HepG2 (cell line): ENCODE measurements around the gene DLX1. TPM values are rescaled to one million over a fixed set of nuclear protein-coding genes. Genes with fewer than 3 reads are reported as not detected.

Experiments used
- CBFB ChIP-seq: sonication (generic); formaldehyde crosslinking; IDR thresholded peaks from 2 replicates; pipeline ENCODE4 v1.4.0; 2020; ENCODE audit warnings: missing genetic modification reagents
- CBX1 ChIP-seq: IDR thresholded peaks from one replicate; pipeline ENCODE4 v1.6.1; 2016; ENCODE audit warnings: antibody characterized with exemption, low read depth
- HES4 ChIP-seq: sonication (generic); formaldehyde crosslinking; IDR thresholded peaks from 2 replicates; pipeline ENCODE4 v1.9.0; 2021; ENCODE audit warnings: mild to moderate bottlenecking, missing genetic modification reagents, borderline replicate concordance
- HNF4G ChIP-seq, 2 experiments: sonication (generic) in 1 of 2; formaldehyde crosslinking in 1 of 2; IDR thresholded peaks; 2 replicates each; pipeline versions ENCODE4 v1.4.0 to v1.6.1; 2011 to 2020; ENCODE audit warnings: borderline replicate concordance in 2 of 2, low read depth in 2 of 2, mild to moderate bottlenecking in 2 of 2, low read length in 1 of 2, missing genetic modification reagents in 1 of 2, moderate library complexity in 1 of 2
- HOXA9 ChIP-seq: sonication (generic); formaldehyde crosslinking; IDR thresholded peaks from 2 replicates; pipeline ENCODE4 v1.8.1; 2022; ENCODE audit warnings: missing genetic modification reagents, mild to moderate bottlenecking, moderate library complexity, borderline replicate concordance
- KLF11 ChIP-seq: IDR thresholded peaks from 2 replicates; pipeline ENCODE4 v1.6.1; 2016; ENCODE audit warnings: missing compliant biosample characterization
- KMT2A ChIP-seq: sonication (generic); formaldehyde crosslinking; IDR thresholded peaks from 2 replicates; pipeline ENCODE4 v1.4.0; 2020; ENCODE audit warnings: missing genetic modification reagents
- MAF1 ChIP-seq: sonication (generic); formaldehyde crosslinking; IDR thresholded peaks from 2 replicates; pipeline ENCODE4 v1.5.0; 2020; ENCODE audit warnings: missing genetic modification reagents, borderline replicate concordance
- MED13 ChIP-seq: sonication (generic); formaldehyde crosslinking; IDR thresholded peaks from 2 replicates; pipeline ENCODE4 v1.5.0; 2020; ENCODE audit warnings: missing genetic modification reagents
- MYNN ChIP-seq: sonication (generic); formaldehyde crosslinking; IDR thresholded peaks from 2 replicates; pipeline ENCODE4 v1.4.0; 2020; ENCODE audit warnings: mild to moderate bottlenecking, low read depth, missing genetic modification reagents
- NFKB2 ChIP-seq: sonication (generic); formaldehyde crosslinking; IDR thresholded peaks from 2 replicates; pipeline ENCODE4 v1.4.0; 2020; ENCODE audit warnings: missing genetic modification reagents, borderline replicate concordance
- NRL ChIP-seq: sonication (generic); formaldehyde crosslinking; IDR thresholded peaks from 2 replicates; pipeline ENCODE4 v1.5.0; 2020; ENCODE audit warnings: missing genetic modification reagents, mild to moderate bottlenecking, moderate library complexity, borderline replicate concordance
- SP2 ChIP-seq: sonication (generic); formaldehyde crosslinking; IDR thresholded peaks from 2 replicates; pipeline ENCODE4 v1.5.1; 2020; ENCODE audit warnings: mild to moderate bottlenecking, missing genetic modification reagents
- STAG1 ChIP-seq: sonication (generic); formaldehyde crosslinking; IDR thresholded peaks from 2 replicates; pipeline ENCODE4 v1.4.0; 2020; ENCODE audit warnings: missing genetic modification reagents
- TARDBP ChIP-seq: sonication (generic); formaldehyde crosslinking; IDR thresholded peaks from 2 replicates; pipeline ENCODE4 v1.8.0; 2022; ENCODE audit warnings: mild to moderate bottlenecking, missing genetic modification reagents
- ZIK1 ChIP-seq: sonication (generic); formaldehyde crosslinking; IDR thresholded peaks from 2 replicates; pipeline ENCODE4 v1.5.0; 2020; ENCODE audit warnings: mild to moderate bottlenecking, low read depth, missing genetic modification reagents, borderline replicate concordance
- polyA plus RNA-seq, 8 experiments: library from polyadenylated mRNA; depleted of rRNA in 3 of 8; stranded (reverse) in 7 of 8; unstranded in 1 of 8; fragments of >200 nt; fragmentation: Illumina TruSeq in 4 of 8; extraction: Trizol in 4 of 8; gene quantifications; 2 replicates each; pipeline versions ENCODE4 v1.2.1 to v1.2.3, GENCODE V29; 2011 to 2016; ENCODE audit warnings: low read depth in 4 of 8, missing spikeins in 1 of 8, mixed read lengths in 1 of 8; ENCODE audit not compliant: insufficient read depth in 1 of 8
- total RNA-seq, 5 experiments: library from RNA; depleted of rRNA; stranded (reverse); fragments of >200 nt; fragmentation: Illumina TruSeq; extraction: Trizol; gene quantifications; 2 replicates each; pipeline ENCODE4 v1.2.3, GENCODE V29; 2016; ENCODE audit warnings: low read depth in 1 of 5
- TF ChIP-seq, protein P1 (sequence below): IDR thresholded peaks from 2 replicates; pipeline ENCODE4 v1.6.1; 2018; ENCODE audit warnings: missing genetic modification reagents, mild to moderate bottlenecking, missing compliant biosample characterization
- TF ChIP-seq, protein P2 (sequence below): sonication (generic); formaldehyde crosslinking; conservative IDR thresholded peaks from 2 replicates; pipeline ENCODE4 v1.4.0; 2020; ENCODE audit warnings: missing genetic modification reagents
- TF ChIP-seq, protein P3 (sequence below): sonication (generic); IDR thresholded peaks from 2 replicates; pipeline ENCODE4 v1.6.1; 2016; ENCODE audit warnings: low read depth, borderline replicate concordance
- TF ChIP-seq, protein P4 (sequence below): sonication (generic); formaldehyde crosslinking; IDR thresholded peaks from 2 replicates; pipeline ENCODE4; 2020; ENCODE audit warnings: missing genetic modification reagents, mild to moderate bottlenecking, borderline replicate concordance

DLX1 gene
- total and polyA plus RNA-seq, 2 of the 13 experiments (the other 11 are each of a cell fraction or from before 2014, with no cell fraction given), result 0.18 to 0.86 TPM

DNA sequence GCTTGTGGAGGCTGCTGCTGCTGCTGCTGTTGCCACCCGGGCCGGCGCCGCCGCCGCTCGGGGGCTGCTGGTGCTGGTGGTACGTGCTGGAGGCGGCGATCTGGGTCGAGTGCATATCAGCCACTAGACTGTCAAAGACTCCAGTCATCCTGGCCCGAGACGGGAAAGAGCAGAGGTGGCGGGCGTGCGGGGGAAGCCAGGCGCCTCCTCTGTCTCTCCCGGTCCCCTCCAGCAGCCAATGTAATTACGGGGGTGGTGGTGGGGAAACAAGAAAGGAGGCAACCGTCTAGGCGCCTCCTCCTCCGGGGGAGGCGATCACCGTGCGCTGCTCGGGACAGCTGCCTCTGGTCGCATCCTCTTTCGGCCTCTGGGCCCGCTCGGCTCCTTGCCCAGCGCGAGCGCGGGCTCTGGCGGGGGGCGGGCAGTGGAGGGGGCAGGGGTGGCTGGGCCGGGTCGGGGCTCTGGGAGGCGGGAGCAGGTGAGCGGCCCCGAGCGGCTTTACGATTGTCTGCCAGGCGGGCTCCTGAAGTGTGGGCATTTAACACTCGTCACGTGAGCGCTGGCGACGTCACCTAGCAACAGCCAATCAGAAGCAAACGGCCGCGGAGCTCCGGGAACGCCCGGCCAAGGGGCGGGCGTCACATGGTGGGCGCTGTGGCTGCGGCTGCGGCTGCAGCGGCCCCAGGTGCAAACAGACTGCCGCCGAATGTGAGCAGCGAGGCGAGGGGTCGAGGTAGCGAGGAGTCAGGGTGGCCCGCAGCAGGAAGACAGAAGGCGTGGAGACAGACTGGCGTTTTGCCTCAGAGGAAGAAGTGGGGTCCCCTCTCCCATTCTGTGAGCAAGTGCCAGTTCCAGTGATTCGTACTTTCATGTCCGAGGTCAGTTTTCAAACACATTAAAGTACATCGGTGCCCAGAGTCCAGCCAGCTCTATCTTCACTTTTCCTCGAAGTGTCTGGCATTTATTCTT, 17.4 kb downstream of the DLX1 start, which contains the start of gene DLX2 (continued):
- TF ChIP-seq STAG1 (CRISPR knock-in tag) (peak; percentile 48), NFKB2 (CRISPR knock-in tag) (peak; percentile 98), TARDBP (CRISPR knock-in tag) (peak; percentile 29; the same call in 1 of the 2 replicates), HOXA9 (CRISPR knock-in tag) (peak; percentile 42; the same call in 1 of the 2 replicates), KLF11 (CRISPR knock-in tag) (no peak), NRL (CRISPR knock-in tag) (peak; percentile 84; the same call in 1 of the 2 replicates), CBX1 (no peak), KMT2A (CRISPR knock-in tag) (peak; percentile 77; the same call in 1 of the 2 replicates), ZIK1 (peak; percentile 18; the same call in 1 of the 2 replicates), MAF1 (CRISPR knock-in tag) (peak; percentile 73; the same call in 1 of the 2 replicates), HES4 (CRISPR knock-in tag) (peak; percentile 96), MYNN (CRISPR knock-in tag) (0 out of 2 replicates have a peak, but pooled peaks have one; percentile 58), CBFB (peak; percentile 83; the same call in 1 of the 2 replicates), MED13 (peak; percentile 62; the same call in 1 of the 2 replicates), SP2 (CRISPR knock-in tag) (no peak), HNF4G (IDR thresholded peaks at IDR 0.05; ENCODE audit: borderline replicate concordance, low read depth, low read length) (no peak; the same call in 1 of the 2 replicates), HNF4G (CRISPR knock-in tag; IDR thresholded peaks at IDR 0.05; ENCODE audit: borderline replicate concordance, low read depth) (0 out of 2 replicates have a peak, but pooled peaks have one; percentile 23)
- TF ChIP-seq, protein P1, sequence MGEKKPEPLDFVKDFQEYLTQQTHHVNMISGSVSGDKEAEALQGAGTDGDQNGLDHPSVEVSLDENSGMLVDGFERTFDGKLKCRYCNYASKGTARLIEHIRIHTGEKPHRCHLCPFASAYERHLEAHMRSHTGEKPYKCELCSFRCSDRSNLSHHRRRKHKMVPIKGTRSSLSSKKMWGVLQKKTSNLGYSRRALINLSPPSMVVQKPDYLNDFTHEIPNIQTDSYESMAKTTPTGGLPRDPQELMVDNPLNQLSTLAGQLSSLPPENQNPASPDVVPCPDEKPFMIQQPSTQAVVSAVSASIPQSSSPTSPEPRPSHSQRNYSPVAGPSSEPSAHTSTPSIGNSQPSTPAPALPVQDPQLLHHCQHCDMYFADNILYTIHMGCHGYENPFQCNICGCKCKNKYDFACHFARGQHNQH, result peak; percentile 55
- TF ChIP-seq, protein P2, sequence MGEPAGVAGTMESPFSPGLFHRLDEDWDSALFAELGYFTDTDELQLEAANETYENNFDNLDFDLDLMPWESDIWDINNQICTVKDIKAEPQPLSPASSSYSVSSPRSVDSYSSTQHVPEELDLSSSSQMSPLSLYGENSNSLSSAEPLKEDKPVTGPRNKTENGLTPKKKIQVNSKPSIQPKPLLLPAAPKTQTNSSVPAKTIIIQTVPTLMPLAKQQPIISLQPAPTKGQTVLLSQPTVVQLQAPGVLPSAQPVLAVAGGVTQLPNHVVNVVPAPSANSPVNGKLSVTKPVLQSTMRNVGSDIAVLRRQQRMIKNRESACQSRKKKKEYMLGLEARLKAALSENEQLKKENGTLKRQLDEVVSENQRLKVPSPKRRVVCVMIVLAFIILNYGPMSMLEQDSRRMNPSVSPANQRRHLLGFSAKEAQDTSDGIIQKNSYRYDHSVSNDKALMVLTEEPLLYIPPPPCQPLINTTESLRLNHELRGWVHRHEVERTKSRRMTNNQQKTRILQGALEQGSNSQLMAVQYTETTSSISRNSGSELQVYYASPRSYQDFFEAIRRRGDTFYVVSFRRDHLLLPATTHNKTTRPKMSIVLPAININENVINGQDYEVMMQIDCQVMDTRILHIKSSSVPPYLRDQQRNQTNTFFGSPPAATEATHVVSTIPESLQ (CRISPR knock-in tag), result no peak
- TF ChIP-seq, protein P3, sequence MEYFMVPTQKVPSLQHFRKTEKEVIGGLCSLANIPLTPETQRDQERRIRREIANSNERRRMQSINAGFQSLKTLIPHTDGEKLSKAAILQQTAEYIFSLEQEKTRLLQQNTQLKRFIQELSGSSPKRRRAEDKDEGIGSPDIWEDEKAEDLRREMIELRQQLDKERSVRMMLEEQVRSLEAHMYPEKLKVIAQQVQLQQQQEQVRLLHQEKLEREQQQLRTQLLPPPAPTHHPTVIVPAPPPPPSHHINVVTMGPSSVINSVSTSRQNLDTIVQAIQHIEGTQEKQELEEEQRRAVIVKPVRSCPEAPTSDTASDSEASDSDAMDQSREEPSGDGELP, result peak; percentile 41; the same call in 1 of the 2 replicates
- TF ChIP-seq, protein P4, sequence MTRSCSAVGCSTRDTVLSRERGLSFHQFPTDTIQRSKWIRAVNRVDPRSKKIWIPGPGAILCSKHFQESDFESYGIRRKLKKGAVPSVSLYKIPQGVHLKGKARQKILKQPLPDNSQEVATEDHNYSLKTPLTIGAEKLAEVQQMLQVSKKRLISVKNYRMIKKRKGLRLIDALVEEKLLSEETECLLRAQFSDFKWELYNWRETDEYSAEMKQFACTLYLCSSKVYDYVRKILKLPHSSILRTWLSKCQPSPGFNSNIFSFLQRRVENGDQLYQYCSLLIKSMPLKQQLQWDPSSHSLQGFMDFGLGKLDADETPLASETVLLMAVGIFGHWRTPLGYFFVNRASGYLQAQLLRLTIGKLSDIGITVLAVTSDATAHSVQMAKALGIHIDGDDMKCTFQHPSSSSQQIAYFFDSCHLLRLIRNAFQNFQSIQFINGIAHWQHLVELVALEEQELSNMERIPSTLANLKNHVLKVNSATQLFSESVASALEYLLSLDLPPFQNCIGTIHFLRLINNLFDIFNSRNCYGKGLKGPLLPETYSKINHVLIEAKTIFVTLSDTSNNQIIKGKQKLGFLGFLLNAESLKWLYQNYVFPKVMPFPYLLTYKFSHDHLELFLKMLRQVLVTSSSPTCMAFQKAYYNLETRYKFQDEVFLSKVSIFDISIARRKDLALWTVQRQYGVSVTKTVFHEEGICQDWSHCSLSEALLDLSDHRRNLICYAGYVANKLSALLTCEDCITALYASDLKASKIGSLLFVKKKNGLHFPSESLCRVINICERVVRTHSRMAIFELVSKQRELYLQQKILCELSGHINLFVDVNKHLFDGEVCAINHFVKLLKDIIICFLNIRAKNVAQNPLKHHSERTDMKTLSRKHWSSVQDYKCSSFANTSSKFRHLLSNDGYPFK (CRISPR knock-in tag), result peak; percentile 28; the same call in 1 of the 2 replicates
